H1 (cell line): Measurements from ENCODE around the gene SCUBE2.

ENCODE experiments used
- BCL11A ChIP-seq, 2 experiments: IDR thresholded peaks; one replicate each; pipeline ENCODE4 v1.6.1; 2011; ENCODE audit warnings: low read depth in 2 of 2, low read length in 2 of 2, mild to moderate bottlenecking in 2 of 2
- BRCA1 ChIP-seq: IDR thresholded peaks from 2 replicates; pipeline ENCODE4 v1.6.1; 2012; ENCODE audit warnings: low read depth, low read length, improper control_type of control experiment
- CHD1 ChIP-seq: IDR thresholded peaks from 2 replicates; pipeline ENCODE4 v1.6.1; 2012; ENCODE audit warnings: low read depth, low read length, improper control_type of control experiment
- EZH2 ChIP-seq: fragments of 200-600 bp; sonication (generic); IDR thresholded peaks from 2 replicates; pipeline ENCODE4 v1.7.1; 2012; ENCODE audit warnings: low read depth, mild to moderate bottlenecking, moderate library complexity, low read length, inconsistent platforms; ENCODE audit not compliant: severe bottlenecking
- JUND ChIP-seq: IDR thresholded peaks from 2 replicates; pipeline ENCODE4 v1.6.1; 2011; ENCODE audit warnings: mild to moderate bottlenecking, improper control_type of control experiment, low read length
- POLR2A ChIP-seq, 2 experiments: IDR thresholded peaks; 1 replicate in 1 of 2; 2 replicates in 1 of 2; pipeline ENCODE4 v1.6.1; 2011; ENCODE audit warnings: low read depth in 2 of 2, low read length in 2 of 2, mild to moderate bottlenecking in 2 of 2; ENCODE audit errors: control extremely low read depth in 1 of 2
- SIX5 ChIP-seq: IDR thresholded peaks from 2 replicates; pipeline ENCODE4 v1.6.1; 2011; ENCODE audit warnings: mild to moderate bottlenecking, low read depth, low read length
- SP4 ChIP-seq: IDR thresholded peaks from 2 replicates; pipeline ENCODE4 v1.6.1; 2012; ENCODE audit warnings: low read length, inconsistent platforms
- SRF ChIP-seq: IDR thresholded peaks from 2 replicates; pipeline ENCODE4 v1.6.1; 2011; ENCODE audit warnings: mild to moderate bottlenecking, low read depth, low read length, moderate library complexity
- TAF1 ChIP-seq: IDR thresholded peaks from 2 replicates; pipeline ENCODE4 v1.6.1; 2011; ENCODE audit warnings: mild to moderate bottlenecking, low read depth, low read length
- TF ChIP-seq, protein P1 (sequence below), 3 experiments: IDR thresholded peaks; 1 replicate in 2 of 3; 2 replicates in 1 of 3; pipeline versions ENCODE4 v1.5.1 to v1.6.1; 2011; ENCODE audit warnings: low read length in 3 of 3, mild to moderate bottlenecking in 3 of 3, inconsistent platforms in 2 of 3, low read depth in 1 of 3, moderate library complexity in 1 of 3; ENCODE audit not compliant: insufficient read depth in 1 of 3; ENCODE audit errors: control extremely low read depth in 1 of 3
- TF ChIP-seq, protein P2 (sequence below): IDR thresholded peaks from 2 replicates; pipeline ENCODE4 v1.6.1; 2012; ENCODE audit warnings: inconsistent platforms
- TF ChIP-seq, protein P3 (sequence below): IDR thresholded peaks from 2 replicates; pipeline ENCODE4 v1.6.1; 2011; ENCODE audit warnings: low read depth, mild to moderate bottlenecking, low read length; ENCODE audit not compliant: insufficient read depth

DNA sequence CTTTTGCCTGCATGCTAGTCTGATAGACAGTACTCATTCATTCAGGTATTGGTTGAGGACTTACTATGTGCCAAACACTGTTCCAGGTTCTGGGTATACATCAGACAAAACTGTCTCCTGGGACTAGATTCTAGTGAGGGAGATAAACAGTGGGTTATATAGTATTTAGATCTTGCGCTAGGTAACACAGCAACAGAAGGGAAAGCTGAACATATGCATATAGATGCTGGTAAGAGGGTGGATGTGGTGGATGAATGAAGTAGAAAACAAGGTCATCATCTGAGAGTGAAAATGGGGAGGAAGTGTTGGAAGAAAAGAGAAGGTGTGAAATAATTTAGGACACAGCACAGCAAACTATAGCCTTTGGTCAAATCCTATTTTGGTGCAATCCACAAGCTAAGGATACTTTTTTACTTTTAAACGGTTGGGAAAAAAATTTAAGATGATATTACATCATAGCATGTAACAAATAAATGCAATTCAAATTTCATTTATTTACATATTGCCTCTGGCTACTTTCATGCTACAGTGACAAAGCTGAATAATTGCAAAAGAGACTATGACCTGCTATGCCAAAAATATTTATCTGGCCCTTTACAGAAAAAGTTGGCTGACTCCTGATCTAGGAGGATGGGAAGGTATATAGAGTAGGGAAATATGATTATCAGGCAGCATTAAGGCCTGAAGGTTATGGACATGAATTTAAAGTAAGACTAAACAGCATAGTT is 120.0 kb downstream of the SCUBE2 start:
- TF ChIP-seq POLR2A (IDR thresholded peaks at IDR 0.05; ENCODE audit: control extremely low read depth in 1 of 2, low read depth in 2 of 2, low read length in 2 of 2) (no peak), BCL11A (IDR thresholded peaks at IDR 0.05; ENCODE audit: low read depth in 2 of 2, low read length in 2 of 2) (no peak), BRCA1 (no peak), CHD1 (no peak), SRF (no peak), TAF1 (no peak), JUND (no peak), EZH2 (no peak), SIX5 (no peak), SP4 (no peak)
- TF ChIP-seq, protein P1, sequence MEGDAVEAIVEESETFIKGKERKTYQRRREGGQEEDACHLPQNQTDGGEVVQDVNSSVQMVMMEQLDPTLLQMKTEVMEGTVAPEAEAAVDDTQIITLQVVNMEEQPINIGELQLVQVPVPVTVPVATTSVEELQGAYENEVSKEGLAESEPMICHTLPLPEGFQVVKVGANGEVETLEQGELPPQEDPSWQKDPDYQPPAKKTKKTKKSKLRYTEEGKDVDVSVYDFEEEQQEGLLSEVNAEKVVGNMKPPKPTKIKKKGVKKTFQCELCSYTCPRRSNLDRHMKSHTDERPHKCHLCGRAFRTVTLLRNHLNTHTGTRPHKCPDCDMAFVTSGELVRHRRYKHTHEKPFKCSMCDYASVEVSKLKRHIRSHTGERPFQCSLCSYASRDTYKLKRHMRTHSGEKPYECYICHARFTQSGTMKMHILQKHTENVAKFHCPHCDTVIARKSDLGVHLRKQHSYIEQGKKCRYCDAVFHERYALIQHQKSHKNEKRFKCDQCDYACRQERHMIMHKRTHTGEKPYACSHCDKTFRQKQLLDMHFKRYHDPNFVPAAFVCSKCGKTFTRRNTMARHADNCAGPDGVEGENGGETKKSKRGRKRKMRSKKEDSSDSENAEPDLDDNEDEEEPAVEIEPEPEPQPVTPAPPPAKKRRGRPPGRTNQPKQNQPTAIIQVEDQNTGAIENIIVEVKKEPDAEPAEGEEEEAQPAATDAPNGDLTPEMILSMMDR (IDR thresholded peaks at IDR 0.05; ENCODE audit: control extremely low read depth in 1 of 3, insufficient read depth in 1 of 3, low read depth in 1 of 3, low read length in 3 of 3), result no peak
- TF ChIP-seq, protein P2, sequence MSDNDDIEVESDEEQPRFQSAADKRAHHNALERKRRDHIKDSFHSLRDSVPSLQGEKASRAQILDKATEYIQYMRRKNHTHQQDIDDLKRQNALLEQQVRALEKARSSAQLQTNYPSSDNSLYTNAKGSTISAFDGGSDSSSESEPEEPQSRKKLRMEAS, result no peak
- TF ChIP-seq, protein P3, sequence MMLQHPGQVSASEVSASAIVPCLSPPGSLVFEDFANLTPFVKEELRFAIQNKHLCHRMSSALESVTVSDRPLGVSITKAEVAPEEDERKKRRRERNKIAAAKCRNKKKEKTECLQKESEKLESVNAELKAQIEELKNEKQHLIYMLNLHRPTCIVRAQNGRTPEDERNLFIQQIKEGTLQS, result no peak
